ENCODE results near the gene BIRC7. TPM values are rescaled to one million over a fixed set of nuclear protein-coding genes. Genes with fewer than 3 reads are reported as not detected.

The BIRC7 gene
- total RNA-seq, 1 donor from 2014 or later = not detected

- Mint-ChIP-seq H3K4me1 (ENCODE audit: low read depth) (no peaks in the 10 kb centered on the region), H3K27me3 (peaks cover 9% of the 10 kb centered on the region), H3K9me3 (ENCODE audit: low read depth) (no peaks in the 10 kb centered on the region), H3K4me3 (ENCODE audit: low read depth) (no peak overlapping the region), H3K27ac (no peak overlapping the region), H3K36me3 (ENCODE audit: insufficient read depth) (no peaks in the 10 kb centered on the region)
- TF ChIP-seq CTCF (IDR thresholded peaks at IDR 0.05; ENCODE audit: unreplicated experiment) = no peak
- DNase-seq (ENCODE audit: low spot score, unreplicated experiment) = no peak
These were observed 47.6 kb upstream of the BIRC7 start for GRCh38 chr20:63188159-63188442.

GRCh38 chr20:63188641-63189321 is 46.9 kb upstream of the BIRC7 start:
- no peak for TF ChIP-seq CTCF (IDR thresholded peaks at IDR 0.05; ENCODE audit: unreplicated experiment)
- no peaks in the 10 kb centered on the region for H3K4me1 Mint-ChIP-seq (ENCODE audit: low read depth)
- no peaks in the 10 kb centered on the region for H3K36me3 Mint-ChIP-seq (ENCODE audit: insufficient read depth)
- peaks cover 4% of the 10 kb centered on the region for H3K27me3 Mint-ChIP-seq
- no peak overlapping the region for H3K4me3 Mint-ChIP-seq (ENCODE audit: low read depth)
- DNase-seq (ENCODE audit: low spot score, unreplicated experiment) = no peak
- H3K9me3 Mint-ChIP-seq (ENCODE audit: low read depth) = no peaks in the 10 kb centered on the region
- no peak overlapping the region for H3K27ac Mint-ChIP-seq

- Mint-ChIP-seq H3K36me3 (ENCODE audit: insufficient read depth) (no peaks in the 10 kb centered on the region), H3K27me3 (no peaks in the 10 kb centered on the region), H3K27ac (no peak overlapping the region), H3K4me3 (ENCODE audit: low read depth) (no peak overlapping the region), H3K9me3 (ENCODE audit: low read depth) (no peaks in the 10 kb centered on the region), H3K4me1 (ENCODE audit: low read depth) (peaks cover 3% of the 10 kb centered on the region)
- DNase-seq (ENCODE audit: low spot score, unreplicated experiment) = no peak
- no peak for TF ChIP-seq CTCF (IDR thresholded peaks at IDR 0.05; ENCODE audit: unreplicated experiment)
These were observed 46.4 kb upstream of the BIRC7 start for GRCh38 chr20:63189322-63189642.

DNA sequence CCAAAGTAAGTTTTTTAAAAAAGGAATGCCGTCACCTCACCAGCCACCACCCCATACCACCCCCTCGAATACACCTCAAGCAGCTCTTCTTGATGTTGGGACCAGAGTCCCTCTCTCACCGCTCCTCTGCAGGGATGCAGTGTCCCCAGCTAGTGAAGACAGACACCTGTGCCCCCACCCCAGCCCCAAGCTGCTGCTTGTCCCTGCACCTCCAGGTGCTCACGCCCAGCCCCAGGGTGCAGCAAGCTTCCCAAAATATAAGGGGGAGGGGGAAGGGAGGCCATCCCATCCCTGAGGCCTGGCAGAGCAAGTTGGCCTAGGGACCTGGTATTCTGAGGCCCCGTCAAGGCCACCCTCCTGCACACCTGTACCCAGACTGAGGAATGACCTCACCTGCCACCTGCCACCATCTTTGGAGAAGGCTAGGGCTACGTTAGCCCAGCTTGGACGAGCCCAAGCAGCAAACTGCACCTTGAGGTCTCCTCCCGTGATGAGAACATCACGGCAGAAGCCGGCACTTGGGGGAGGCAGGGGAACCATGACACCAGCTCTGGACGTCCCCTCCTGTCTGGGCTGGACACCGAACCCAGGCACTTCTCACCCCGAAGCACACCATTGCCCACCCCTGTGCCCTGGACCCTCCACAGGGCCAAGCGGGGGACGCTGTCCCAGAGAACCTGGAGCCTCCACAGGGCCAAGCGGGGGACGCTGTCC is 45.7 kb upstream of the BIRC7 start:
- Mint-ChIP-seq H3K9me3 (ENCODE audit: low read depth) (no peaks in the 10 kb centered on the region), H3K36me3 (ENCODE audit: insufficient read depth) (peaks cover 4% of the 10 kb centered on the region), H3K27me3 (no peaks in the 10 kb centered on the region), H3K4me3 (ENCODE audit: low read depth) (no peak overlapping the region), H3K4me1 (ENCODE audit: low read depth) (peaks cover 10% of the 10 kb centered on the region), H3K27ac (no peak overlapping the region)
- no peak for DNase-seq (ENCODE audit: low spot score, unreplicated experiment)
- no peak for TF ChIP-seq CTCF (IDR thresholded peaks at IDR 0.05; ENCODE audit: unreplicated experiment)

DNA sequence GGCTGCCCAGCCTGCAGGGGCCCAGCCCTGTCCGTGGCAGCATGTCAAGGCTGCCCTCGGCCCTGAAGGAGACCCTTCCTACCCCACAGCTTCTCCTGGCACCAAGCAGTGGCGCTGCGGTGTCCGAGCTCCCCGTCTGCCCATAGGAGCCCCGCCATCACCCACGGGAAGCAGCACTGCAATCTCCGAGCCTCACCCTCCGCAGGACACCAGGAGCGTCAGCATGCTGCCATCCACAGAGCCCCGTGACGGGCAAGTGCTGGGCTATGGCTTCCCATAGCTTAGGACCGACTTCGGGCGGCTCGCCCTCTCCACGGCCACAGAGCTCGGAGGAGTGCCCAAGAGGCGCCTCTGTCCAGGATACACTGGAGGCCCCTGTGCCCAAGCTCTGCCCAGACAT is 44.9 kb upstream of the BIRC7 start:
- H3K4me3 Mint-ChIP-seq (ENCODE audit: low read depth) = no peak overlapping the region
- no peak overlapping the region for H3K27ac Mint-ChIP-seq
- peaks cover 10% of the 10 kb centered on the region for H3K4me1 Mint-ChIP-seq (ENCODE audit: low read depth)
- TF ChIP-seq CTCF (IDR thresholded peaks at IDR 0.05; ENCODE audit: unreplicated experiment) = no peak
- peaks cover 12% of the 10 kb centered on the region for H3K36me3 Mint-ChIP-seq (ENCODE audit: insufficient read depth)
- no peak for DNase-seq (ENCODE audit: low spot score, unreplicated experiment)
- H3K9me3 Mint-ChIP-seq (ENCODE audit: low read depth) = no peaks in the 10 kb centered on the region
- no peaks in the 10 kb centered on the region for H3K27me3 Mint-ChIP-seq
